Activated gamma-delta T cell treated with Interleukin-2 at 50 U/mL for 16 hours (primary cell): ENCODE results near the gene OXER1.
"Not testable (repeated sequence)": the region's sequence is repeated elsewhere in the genome, so short reads cannot be mapped to it uniquely, and the experiment has no call there.

Experiments used
- DNase-seq: peaks from one replicate; pipeline ENCODE4 v3.0.0-alpha.2; 2020

The OXER1 gene

DNA sequence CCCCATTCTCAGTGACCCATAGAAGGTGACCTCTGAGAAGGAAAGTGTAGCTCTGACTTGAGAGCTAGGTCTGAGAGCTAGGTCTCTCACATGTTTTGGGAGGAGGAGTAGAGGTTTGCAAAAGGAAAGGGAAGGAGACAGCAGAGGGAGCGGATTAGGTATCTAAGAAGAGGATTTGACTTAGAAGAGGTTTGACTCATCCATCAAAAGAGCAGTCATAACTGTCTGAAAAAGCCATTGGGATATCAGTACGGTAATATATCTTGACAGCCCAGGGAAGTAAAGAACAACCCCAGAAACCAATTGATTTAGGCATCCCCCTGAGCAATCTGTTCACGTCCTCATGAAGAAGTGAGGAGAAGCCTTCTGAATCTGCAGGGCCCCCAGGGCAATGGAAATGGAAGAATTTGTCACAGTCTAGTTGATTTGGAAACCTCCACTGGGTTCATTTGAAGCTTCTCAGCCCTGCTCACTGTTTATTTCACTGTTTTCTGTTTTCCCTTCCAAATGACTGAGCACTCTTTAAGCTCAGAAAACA is 19.3 kb downstream of the OXER1 start:
- DNase-seq = no peak

DNA sequence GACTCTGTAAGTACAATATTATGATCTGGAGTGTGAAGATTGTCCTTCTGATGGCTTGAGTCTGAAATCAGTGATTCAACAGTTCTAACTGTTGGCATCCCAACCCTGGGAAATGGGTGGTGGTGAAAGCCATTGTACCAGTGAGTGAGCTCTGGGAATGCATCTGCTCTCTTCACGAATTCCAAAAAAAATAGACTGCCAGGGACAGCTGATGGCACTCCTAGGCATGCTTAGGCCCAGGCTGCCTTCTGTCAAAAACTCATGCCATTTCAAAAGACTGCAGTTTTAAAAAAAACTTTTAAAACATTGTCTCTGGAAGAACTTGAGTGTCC is 20.3 kb downstream of the OXER1 start:
- DNase-seq = no peak

DNA sequence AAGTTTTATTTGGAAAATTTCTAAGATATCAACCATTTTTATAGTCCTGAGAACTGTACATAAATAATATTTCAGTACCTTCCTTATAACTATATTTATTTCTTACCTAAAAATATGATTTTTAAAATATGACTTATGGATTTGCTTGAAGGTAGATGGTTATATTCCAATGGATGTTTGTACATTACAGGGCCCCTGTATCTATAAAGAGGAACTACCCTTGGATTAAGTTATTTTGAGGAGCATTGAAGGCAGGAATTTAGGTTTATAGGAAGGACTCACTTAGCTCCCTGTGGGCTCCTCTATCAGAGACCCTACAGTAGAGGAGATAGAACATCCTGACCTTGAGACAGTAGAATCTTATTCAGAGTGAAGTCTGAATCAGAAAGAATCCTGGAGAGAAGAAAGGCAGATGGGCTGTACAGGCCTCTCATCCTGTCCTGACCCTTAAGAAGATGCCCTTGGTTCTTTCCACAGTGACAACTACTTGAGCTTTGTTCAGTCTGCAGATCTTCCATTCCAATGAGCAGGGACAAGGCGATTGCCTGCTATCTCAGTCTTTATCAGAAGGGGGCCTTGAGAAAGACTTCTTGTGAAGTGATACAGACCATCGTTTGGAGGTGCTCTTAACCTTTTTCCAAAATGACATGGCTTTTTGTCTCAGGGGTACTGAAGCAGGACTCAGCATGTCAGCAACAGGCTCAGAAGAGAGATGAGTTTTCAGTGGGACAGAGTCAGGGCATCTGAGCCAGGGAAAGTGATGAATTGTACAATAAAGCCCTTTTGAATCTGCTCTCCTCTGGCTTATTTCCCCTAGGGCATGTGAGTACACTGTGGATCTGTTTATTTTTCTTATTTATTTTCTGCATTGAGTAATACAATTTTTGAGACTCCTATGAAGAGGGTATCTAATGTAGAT is 20.9 kb downstream of the OXER1 start:
- DNase-seq = no peak

DNA sequence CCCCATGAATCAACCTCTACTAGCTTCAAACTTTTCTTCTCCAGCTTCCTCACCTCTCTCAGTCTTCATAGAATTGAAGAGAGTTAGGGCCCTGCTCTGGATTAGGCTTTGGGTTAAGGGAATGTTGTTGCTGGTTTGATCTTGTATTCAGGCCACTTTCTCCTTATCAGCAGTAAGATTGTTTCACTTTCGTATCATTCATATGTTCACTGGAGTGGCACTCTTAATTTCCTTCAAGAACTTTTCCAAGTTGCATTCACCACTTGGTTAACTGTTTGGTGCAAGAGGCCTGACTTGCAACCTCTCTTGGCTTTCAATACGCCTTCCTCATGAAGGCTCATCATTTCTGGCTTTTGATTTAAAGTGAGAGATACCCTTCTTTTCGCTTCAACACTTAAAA is 22.8 kb downstream of the OXER1 start:
- DNase-seq = no peak

DNA sequence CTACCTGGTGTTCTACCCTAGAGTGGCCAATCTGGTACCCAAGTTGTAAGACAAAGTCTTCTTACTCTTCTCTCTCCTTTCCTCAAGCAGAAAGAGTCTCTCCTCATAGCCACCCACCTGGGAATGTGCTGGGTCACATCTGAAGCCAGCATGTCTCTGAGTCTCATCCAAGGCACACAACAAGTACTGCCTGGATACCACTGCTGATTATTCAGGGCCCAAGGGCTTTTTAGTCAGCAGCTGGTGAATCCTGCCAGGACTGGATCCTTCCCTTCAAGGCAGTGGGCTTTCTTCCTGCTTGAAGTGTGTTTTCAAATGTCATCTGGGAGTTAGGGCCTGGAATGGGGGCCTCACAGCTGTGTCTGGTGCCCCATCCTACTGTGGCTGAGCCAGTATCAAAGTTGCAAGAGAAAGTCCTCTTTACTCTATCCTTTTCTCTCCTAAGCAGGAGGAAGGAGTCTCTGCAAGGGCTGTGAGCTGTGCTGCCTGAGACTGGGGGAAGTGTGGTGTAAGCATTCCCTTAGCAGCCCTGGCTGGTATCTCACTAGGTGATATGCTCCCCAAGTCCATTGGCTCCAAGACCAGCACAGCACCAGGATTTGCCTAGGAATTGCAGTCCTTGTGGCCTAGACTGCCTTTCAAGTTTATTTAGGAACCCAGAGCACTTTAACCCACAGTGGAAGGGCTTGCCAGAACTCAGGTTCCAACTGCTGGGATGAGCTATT is 27.2 kb downstream of the OXER1 start:
- DNase-seq = no peak

DNA sequence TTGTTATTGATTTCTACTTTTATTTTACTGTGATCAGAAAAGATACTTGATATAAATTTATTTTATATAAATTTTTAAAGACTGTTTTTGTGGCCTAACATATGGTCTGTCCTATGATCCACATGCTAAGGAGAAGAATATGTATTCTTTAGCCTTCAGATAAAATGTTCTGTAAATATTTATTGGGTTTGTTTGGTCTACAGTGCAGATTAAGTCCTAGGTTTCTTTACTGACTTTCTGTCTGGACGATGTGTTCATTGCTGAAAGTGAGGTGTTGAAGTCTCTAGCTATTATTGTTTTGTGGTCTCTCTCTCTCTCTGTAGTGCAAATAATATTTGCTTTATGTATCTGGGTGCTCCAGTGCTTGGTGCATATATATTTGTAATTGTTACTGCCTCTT is 30.1 kb downstream of the OXER1 start:
- DNase-seq = no peak

DNA sequence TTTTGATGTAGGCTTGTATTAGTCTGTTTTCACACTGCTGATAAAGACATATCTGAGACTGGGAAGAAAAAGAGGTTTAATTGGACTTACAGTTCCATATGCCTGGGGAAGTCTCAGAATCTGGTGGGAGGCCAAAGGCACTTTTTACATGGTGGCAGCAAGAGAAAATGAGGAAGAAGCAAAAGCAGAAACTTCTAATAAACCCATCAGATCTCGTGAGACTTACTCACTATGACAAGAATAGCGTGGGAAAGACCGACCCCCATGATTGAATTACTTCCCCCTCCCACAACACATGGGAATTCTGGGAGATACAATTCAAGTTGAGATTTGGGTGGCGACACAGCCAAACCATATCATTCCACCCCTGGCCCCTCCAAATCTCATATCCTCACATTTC is 32.6 kb downstream of the OXER1 start:
- DNase-seq = not testable (repeated sequence)

DNA sequence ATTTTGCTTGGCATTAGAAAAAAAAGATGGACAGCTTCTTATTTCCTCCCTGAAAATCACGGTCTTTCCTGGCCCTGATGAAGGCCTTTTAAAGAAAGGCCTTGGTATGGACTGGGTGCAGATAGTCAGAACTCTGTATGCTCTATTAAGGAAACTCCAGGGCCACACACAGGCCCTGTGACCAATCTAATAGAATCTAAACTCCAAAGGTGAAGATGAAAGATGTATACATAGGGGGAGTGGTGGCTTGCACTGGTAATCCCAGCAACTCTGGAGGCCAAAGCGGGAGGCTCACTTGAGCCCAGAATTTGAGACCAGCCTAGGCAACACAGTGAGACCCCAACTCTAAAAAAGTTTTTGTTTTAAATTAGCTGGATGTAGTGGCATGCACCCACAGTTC is 37.3 kb downstream of the OXER1 start:
- DNase-seq = no peak

DNA sequence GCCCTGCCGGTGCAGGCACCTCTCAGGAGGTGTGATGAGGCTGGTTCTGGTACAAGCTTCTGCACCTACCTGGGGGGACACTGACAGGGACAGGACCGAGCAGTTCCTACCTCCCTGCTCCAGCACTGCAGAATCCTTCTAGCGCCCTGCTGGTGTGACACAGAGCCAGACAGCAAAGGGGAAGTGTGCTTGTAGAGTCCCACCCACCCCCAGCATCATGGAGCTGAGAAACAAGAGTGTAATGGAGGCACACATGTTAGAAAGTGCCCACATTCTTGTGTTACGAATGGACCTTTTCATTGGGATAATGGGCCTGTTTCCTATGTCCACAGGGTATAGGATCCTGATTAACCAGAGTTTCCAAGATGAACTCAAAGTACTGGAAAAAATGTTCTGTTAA is 38.3 kb downstream of the OXER1 start:
- no peak for DNase-seq

DNA sequence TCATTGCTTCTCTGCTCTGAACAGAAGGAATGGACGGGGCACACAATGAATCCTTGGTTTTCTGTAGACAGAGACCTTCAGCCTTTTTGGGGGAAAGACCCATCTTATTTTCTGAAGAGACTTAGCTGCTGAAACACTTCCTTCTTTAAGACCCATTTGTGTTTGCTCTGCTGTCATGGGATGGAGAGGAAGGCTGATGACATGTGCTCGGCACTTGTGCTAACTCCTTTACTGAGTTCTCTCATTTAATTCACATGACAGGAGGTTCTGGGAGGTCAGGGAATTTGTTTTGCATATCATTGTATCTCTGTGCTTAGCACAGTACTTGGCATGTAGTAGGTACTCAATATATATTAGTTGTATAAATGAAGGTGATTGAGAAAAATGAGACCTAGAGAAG is 39.0 kb downstream of the OXER1 start:
- no peak for DNase-seq

DNA sequence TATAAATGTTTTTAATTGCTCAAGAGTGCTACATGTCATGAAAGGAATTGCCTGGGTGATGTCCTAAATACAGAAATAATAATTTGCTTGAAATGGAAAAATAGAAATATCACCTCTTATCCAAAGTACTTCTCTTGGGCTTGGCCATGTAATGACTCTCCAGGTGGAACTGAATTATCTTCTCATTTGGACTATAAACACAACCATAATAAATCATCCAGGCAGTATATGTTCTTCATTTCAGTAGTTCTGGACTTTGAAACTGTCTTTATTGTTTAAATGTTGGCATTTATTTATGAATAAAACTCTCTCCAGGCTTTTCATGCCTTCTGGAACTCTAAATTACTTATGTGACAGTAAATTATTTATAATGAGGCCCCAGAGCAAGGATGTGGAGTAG is 40.5 kb downstream of the OXER1 start:
- DNase-seq = no peak

DNA sequence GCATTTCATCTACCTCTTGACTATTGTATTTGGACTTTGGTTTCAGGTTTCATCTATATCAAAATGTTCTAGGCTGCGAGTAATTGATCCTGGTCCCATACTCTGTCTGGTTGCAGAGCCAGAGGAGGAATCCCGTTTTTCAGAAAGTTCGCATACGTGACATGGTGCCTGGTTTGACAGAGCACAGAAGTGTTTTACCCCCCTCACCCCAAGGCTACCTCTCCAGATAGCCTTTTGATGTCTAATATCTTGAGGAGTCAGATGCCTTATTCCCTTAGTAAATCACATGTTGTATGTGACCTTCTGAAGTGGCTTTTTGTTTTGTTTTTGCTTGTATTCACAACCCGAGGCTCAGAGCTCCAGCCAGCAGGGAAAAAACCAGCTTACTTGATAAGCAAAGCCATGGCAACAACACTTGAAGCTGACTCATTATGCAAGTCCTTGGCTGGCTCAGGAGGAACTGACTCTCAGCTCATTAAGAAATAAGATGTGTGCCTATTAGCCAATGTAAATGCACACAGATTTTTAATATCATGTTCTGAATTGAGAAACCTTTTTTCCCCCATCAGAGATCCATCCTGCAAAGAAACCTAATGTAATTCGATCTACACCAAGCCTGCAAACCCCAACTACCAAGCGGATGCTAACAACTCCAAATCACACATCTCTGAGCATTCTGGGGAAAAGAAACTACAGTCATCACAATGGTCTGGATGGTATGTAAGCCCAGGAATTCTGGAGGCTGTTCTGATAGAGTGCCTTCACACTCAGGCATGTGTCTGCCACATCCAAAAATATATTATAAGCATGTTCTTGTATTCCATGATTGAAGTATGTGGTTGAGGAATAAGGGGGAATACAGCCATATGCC is 41.4 kb downstream of the OXER1 start:
- no peak for DNase-seq

DNA sequence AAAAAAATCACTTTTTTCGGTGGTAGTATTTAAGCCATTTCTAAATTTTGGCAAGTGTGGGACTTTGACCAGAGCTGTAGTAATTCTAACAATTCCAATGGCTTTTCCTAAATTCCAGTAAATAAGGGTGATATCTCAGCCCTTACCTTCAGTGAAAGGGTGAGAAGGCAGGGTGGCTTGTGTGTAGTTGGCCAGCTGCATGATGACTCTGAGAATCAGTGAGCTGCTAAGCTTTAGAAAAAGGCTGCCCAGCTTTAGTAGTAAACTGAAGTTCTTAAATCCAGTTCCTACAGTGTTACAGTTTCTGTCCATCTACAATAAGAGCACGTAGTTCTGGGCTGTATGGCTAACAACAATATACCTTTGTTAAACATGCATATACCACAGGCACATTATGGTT is 42.0 kb downstream of the OXER1 start:
- no peak for DNase-seq

DNA sequence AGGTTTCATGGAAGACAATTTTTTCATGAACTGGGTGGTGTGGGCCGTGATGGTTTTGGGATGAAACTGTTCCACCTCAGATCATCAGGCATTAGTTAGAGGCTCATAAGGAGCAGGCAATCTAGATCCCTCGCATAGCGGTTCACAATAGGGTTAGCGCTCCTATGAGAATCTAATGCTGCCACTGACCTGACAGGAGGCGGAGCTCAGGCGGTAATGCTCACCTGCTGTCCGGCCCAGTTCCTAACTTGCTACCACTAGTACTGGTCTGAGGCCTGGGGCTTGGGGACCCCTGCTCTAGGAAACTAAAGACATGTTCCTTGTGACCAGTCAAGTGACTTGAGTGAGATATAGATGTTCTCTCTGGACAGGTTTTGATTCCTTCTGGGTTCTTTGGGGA is 49.2 kb downstream of the OXER1 start:
- no peak for DNase-seq

DNA sequence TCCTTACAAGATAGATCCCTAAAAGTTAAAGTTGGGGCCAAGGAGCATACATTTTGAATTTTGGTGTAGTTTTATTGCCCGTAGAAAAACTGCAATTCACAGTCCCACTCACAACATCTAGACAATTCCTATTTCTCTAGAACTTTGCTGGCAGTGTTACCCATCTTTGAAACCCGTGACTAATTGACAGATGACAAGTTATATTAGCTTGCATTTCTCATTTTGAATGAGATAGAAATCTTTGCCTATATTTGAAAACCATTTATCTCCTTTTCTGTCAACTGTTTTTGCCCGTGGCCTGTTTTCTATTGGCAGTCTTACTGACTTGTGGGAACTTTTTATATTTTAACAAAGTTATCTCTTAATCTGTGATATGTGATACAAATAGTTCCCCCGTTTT is 50.0 kb downstream of the OXER1 start:
- DNase-seq = no peak

DNA sequence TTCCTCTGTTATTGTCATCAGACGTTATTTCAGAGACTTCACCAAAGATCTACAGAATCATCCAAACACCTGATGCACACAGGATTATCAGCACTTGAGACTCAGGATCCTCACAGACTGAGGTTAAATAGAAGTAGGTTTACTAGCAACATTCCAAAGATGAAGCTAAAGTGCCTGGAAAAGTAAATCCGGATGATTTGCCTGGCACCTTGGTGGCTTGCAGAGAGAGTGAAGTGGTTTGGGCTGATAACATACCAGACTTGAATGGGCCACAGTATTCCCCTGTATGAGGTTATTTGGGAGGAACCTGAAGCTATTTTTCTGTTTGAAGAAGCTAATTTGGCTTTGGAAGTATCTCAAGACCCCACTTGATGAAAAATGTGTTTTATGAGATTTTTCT is 51.0 kb downstream of the OXER1 start:
- no peak for DNase-seq
